ENCODE data around the gene FNBP1. TPM values are rescaled to one million over a fixed set of nuclear protein-coding genes. Genes with fewer than 3 reads are reported as not detected.

Gene FNBP1
- total RNA-seq, 1 experiment from 2014 or later, result 36.5 TPM

GRCh38 chr9:130039528-130040147 lies 3.4 kb downstream of the FNBP1 start:
- Histone ChIP-seq H4K91ac (ENCODE audit: insufficient read length, low read depth, low read length) (no peak overlapping the region), H3K27me3 (ENCODE audit: insufficient read depth, low read length) (no peaks in the 10 kb centered on the region; the same call in 1 of the 2 replicates), H2AFZ (ENCODE audit: low read length) (no peak overlapping the region), H4K8ac (replicated peaks; ENCODE audit: insufficient read length, low read depth, low read length) (no peak overlapping the region), H3K18ac (ENCODE audit: insufficient read length, low read depth, low read length) (no peak overlapping the region), H2AK5ac (ENCODE audit: insufficient read length, low read length) (no peak overlapping the region), H3K79me1 (ENCODE audit: insufficient read depth, low read depth, low read length, poor library complexity, severe bottlenecking) (peaks cover 2% of the 10 kb centered on the region), H3T11ph (ENCODE audit: low read length) (no peak overlapping the region), H4K5ac (ENCODE audit: insufficient read length, low read depth, low read length) (no peak overlapping the region), H3K4ac (ENCODE audit: low read depth, low read length) (no peak overlapping the region), H3K4me1 (ENCODE audit: insufficient read depth, low read length) (no peaks in the 10 kb centered on the region), H3K23ac (ENCODE audit: insufficient read length, low read depth, low read length) (no peak overlapping the region), H3K56ac (ENCODE audit: insufficient read length, low read depth, low read length) (no peak overlapping the region), H2BK5ac (ENCODE audit: insufficient read length, low read length) (no peak overlapping the region), H3K9me3 (ENCODE audit: control insufficient read depth, low read depth, low read length) (no peaks in the 10 kb centered on the region), H2BK20ac (ENCODE audit: low read depth, low read length, poor library complexity, severe bottlenecking) (no peak overlapping the region), H4K20me1 (ENCODE audit: control insufficient read depth, insufficient read depth, insufficient read length) (no peaks in the 10 kb centered on the region), H3K14ac (ENCODE audit: insufficient read depth, low read length) (no peak overlapping the region), H3K9ac (ENCODE audit: extremely low read depth, insufficient read length, low read length) (no peak overlapping the region), H2BK12ac (ENCODE audit: insufficient read length, low read depth, low read length) (no peak overlapping the region), H3K4me2 (ENCODE audit: insufficient read depth, insufficient read length, low read length) (no peak overlapping the region), H3K23me2 (ENCODE audit: insufficient read length, low read depth, low read length, poor library complexity, severe bottlenecking) (peaks cover 14% of the 10 kb centered on the region), H3K27ac (ENCODE audit: insufficient read length, low read depth, low read length) (no peak overlapping the region), H3K79me2 (ENCODE audit: insufficient read depth, low read length) (no peaks in the 10 kb centered on the region; the same call in 1 of the 2 replicates), H2BK120ac (ENCODE audit: low read depth, low read length, poor library complexity, severe bottlenecking) (no peak overlapping the region), H2BK15ac (ENCODE audit: low read depth, low read length) (no peak overlapping the region)
- H3K27ac Mint-ChIP-seq, result peak overlapping the region in 1 of 3 experiments; percentile 76; a peak in 1 of 7 replicates
- WGBS (ENCODE audit: extremely low coverage, insufficient read length, low lambda C conversion rate), result no CpG with 5 or more reads among the region's 6 CpGs
- H3K9me3 Mint-ChIP-seq, result peaks cover 2 to 3% of the 10 kb centered on the region in 2 experiments; a peak in 3 of 5 replicates
- no peak overlapping the region for H3K4me3 Mint-ChIP-seq
- H3K4me1 Mint-ChIP-seq, result peaks cover 21 to 23% of the 10 kb centered on the region in 2 experiments
- H3K27me3 Mint-ChIP-seq (ENCODE audit: low read depth), result peaks cover 19% of the 10 kb centered on the region
- peaks cover 0 to 3% (median 2%) of the 10 kb centered on the region in 3 experiments; a peak in 3 of 7 replicates for H3K36me3 Mint-ChIP-seq (ENCODE audit: insufficient read depth in 1 of 3, low read depth in 3 of 3)
- peak; percentile 32; the same call in 1 of the 3 replicates for TF ChIP-seq CTCF (conservative IDR thresholded peaks at IDR 0.05)
- DNase-seq, result no peak
